Lower leg skin (tissue), 3 donors: ENCODE data around the gene CNTN3.

ENCODE experiments used
- CTCF ChIP-seq, 3 donors: fragments of 450-650 bp; IDR thresholded peaks; one replicate each; pipeline ENCODE4 v1.5.1; 2016; ENCODE audit warnings: antibody characterized with exemption in 3 of 3, mild to moderate bottlenecking in 3 of 3, moderate library complexity in 2 of 3
- POLR2A ChIP-seq, 2 donors: fragments of 450-650 bp; IDR thresholded peaks; one replicate each; pipeline ENCODE4 v1.6.1; 2016 to 2017; ENCODE audit warnings: antibody characterized with exemption in 2 of 2, mild to moderate bottlenecking in 1 of 2, moderate library complexity in 1 of 2

- no peak for TF ChIP-seq POLR2A (IDR thresholded peaks at IDR 0.05)
- TF ChIP-seq CTCF (IDR thresholded peaks at IDR 0.05) = no peak
These were observed 37.4 kb upstream of the CNTN3 start for GRCh38 chr3:74651885-74652284.
